GM08714 (cell line): ENCODE measurements around the gene MCF2L2.
"Not testable (repeated sequence)": the region's sequence is repeated elsewhere in the genome, so short reads cannot be mapped to it uniquely, and the experiment has no call there.

Source experiments
- H3K4me3 ChIP-seq: fragments of 200-500 bp; sonication (Bioruptor generic); 2 replicates; pipeline ENCODE4 v1.5.1; 2014; ENCODE audit warnings: mild to moderate bottlenecking, low read length, inconsistent platforms
- ZNF274 ChIP-seq: IDR thresholded peaks from 2 replicates; pipeline ENCODE4 v1.6.1; 2012; ENCODE audit warnings: mild to moderate bottlenecking, low read depth, low read length

The MCF2L2 gene

GRCh38 chr3:183180110-183180783, 248.2 kb downstream of the MCF2L2 start:
- no peak for TF ChIP-seq ZNF274
- no peak overlapping the region for H3K4me3 ChIP-seq

DNA sequence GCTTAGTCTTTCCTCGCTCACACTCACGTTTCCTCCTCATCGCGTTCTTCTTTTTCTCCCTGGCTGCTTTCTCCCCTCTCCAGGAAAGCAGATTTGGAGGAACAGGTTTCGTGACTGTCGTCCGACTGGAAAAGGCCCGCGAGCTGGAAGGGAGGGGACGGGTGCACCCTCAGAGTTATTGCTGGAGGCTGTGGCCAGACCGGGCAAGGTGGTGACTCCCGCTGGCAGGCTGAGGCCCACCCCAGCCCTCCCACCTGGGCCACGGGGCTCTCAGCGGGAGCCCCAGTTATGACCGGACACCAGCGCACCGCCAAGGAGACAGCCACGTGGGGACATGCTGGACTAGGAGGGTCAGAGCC, 248.9 kb downstream of the MCF2L2 start:
- not testable (repeated sequence) for H3K4me3 ChIP-seq

DNA sequence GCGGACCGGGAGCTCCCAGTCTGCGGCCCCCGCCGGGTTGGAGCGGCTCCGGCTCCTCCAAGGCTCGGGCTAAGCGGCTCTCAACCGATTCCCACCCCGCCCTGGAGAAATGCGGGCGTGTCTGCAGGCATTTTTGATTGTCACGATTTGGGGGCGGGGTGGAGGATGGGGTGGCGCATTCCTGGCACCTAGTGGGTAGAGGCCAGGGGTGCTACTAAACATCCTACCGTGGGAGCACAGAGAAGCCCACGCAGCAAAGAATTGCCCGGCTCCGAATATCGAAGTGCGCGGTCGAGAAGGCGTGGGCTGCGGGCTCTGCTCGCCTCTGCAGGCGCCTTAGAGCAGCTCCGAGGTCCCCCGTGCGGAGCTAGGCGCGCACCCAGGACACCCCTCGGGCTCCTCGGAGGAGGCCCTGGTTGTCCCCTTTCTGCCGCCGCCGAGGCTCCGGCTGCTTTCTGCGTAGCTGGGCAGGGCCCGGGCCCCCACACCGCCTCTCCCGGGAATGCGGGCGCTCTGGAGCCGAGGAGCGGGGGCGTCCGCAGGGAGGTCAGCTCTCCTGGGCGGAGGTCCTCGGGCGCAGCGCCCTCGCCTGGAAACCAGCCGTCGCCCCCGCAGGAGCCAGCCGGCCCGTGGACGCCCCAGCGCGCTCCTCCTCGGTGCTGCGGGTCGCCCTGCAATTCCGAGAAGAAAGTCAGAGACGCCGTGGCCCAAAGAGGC, 249.4 kb downstream of the MCF2L2 start:
- peak overlapping the region; percentile 40; the same call in 1 of the 2 replicates for H3K4me3 ChIP-seq
- no peak for TF ChIP-seq ZNF274

- TF ChIP-seq ZNF274: no peak
- H3K4me3 ChIP-seq: peak overlapping the region; percentile 40; the same call in 1 of the 2 replicates
Observed at GRCh38 chr3:183178512-183178832, 249.9 kb downstream of the MCF2L2 start.

DNA sequence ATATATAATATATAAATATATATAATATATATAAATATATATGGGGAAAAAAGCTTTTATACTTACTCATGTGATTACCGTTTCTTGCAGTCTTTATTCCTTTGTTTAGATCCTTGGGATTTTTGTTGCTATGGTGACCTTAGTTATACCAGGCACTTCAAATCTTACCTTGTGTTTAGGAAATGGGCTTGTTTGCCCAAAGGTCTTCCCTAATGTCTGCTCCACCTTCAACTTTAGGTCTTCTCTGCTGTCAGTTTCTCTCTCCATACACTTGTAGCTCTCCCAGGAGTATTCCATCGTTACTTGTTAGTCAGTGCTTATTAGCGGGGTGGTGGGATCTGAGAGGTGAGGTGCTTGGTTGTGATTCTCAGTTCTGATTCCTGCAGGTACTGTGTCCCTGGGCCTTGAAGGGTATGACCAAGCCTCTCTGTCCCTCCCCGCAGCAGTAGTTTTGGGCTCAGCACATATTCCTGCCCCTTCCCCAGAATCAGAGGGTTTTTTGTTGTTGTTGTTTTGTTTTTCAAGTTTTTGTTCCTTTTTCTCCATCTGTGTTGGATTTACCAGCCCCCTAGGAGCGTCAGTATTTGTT, 256.3 kb downstream of the MCF2L2 start:
- TF ChIP-seq ZNF274: no peak
- no peak overlapping the region for H3K4me3 ChIP-seq

DNA sequence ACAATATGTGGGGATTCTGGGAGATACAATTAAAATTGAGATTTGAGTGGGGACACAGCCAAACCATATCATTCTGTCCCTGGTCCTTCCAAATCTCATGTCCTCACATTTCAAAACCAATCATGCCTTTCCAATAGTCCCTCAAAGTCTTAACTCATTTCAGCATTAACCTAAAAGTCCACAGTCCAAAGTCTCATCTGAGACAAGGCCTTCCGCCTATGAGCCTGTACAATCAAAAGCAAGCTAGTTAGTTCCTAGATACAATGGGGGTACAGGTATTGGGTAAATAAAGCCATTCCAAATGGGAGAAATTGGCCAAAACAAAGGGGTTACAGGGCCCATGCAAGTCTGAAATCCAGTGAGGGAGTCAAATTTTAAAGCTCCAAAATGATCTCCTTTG, 260.4 kb downstream of the MCF2L2 start:
- not testable (repeated sequence) for H3K4me3 ChIP-seq

- TF ChIP-seq ZNF274: no peak
- H3K4me3 ChIP-seq: no peak overlapping the region
Observed at GRCh38 chr3:183163563-183163962, 264.9 kb downstream of the MCF2L2 start.

- TF ChIP-seq ZNF274: no peak
- H3K4me3 ChIP-seq: peak overlapping the region; percentile 78
Observed at GRCh38 chr3:183161552-183162336, 266.7 kb downstream of the MCF2L2 start.

DNA sequence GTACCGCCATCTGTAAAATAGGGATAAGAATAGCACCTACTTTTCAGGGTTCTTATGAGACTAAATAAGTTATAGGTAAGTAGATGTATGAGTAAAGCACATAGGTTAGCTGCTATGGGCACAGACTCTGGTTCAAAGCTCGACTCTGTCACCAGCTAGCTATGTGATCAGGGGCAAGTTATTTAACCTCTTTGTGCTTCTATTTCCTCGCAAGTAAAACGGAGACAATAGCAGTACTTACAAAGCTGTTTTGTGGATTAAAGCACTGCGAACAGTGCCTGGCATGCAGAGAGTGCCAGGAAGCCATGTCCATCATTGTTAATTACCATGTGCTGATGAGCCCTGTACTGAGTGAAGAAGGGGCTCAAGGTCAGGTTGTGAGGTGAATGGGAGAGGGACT, 267.8 kb downstream of the MCF2L2 start:
- TF ChIP-seq ZNF274: no peak
- H3K4me3 ChIP-seq: no peak overlapping the region

DNA sequence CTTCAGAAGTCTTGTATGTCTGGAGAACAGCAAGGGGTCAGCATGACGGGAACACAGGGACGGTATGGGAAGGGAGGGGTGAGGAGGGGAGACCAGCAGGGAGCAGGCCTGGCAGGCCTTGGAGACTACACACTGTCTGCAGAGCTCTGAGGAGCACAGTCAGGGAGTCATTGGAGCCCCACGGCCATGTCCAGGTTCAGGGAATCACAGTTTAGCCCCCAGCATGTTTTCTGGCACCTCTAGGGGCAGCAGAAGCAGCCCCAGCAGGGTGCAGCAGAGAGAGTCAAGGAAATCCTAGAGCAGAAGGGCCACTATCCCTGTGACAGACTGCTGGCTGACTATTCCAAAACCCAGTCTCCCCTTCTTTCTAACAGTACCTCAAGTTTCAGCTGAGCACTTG, 269.1 kb downstream of the MCF2L2 start:
- no peak for TF ChIP-seq ZNF274
- H3K4me3 ChIP-seq: no peak overlapping the region

DNA sequence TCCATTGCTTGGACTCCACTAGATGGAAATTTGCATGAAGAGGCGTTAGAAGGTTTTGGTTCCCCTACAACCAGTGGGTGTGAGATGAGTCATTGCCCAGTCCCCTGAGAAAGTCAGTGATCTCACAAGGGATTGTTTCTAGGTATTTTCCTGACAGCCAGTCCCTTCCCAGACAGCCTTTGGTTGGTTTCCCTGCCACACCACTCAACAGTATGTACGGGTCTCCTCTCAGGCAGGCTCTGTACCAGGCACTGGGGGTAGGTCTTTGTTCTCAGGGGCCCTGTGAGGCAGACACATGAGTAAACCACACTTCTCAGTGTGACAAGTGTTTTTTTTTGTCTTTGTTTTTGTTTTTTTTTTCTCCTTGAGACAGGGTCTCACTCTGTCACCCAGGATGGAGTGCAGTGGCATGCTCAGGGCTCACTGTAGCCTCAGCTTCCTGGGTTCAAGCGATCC, 269.8 kb downstream of the MCF2L2 start:
- H3K4me3 ChIP-seq: no peak overlapping the region
- no peak for TF ChIP-seq ZNF274

GRCh38 chr3:183158113-183158512, 270.3 kb downstream of the MCF2L2 start:
- H3K4me3 ChIP-seq: no peak overlapping the region
- no peak for TF ChIP-seq ZNF274

GRCh38 chr3:183156266-183156665, 272.2 kb downstream of the MCF2L2 start:
- H3K4me3 ChIP-seq: no peak overlapping the region

DNA sequence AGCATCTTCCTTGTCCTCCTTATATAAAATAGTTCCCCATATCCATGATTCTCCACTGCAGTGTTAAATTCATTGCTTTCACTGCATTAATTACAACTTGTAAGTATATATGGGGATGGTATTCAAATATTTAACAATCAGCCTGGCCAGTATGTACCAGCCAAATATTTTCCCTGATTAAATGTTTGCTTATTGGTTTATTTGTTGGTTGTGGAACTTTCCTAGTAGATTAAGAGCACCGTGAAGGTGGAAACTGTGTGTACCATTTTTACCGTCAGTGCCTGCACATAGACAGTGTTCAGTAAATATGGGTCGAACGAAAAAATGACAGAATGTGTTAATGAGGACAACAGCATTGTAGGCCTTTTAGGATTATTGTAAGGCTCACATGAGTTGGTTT, 272.9 kb downstream of the MCF2L2 start:
- H3K4me3 ChIP-seq: no peak overlapping the region
- TF ChIP-seq ZNF274: no peak

More at GRCh38 chr3:183156266-183156665, 272.2 kb downstream of the MCF2L2 start:
- no peak for TF ChIP-seq ZNF274

DNA sequence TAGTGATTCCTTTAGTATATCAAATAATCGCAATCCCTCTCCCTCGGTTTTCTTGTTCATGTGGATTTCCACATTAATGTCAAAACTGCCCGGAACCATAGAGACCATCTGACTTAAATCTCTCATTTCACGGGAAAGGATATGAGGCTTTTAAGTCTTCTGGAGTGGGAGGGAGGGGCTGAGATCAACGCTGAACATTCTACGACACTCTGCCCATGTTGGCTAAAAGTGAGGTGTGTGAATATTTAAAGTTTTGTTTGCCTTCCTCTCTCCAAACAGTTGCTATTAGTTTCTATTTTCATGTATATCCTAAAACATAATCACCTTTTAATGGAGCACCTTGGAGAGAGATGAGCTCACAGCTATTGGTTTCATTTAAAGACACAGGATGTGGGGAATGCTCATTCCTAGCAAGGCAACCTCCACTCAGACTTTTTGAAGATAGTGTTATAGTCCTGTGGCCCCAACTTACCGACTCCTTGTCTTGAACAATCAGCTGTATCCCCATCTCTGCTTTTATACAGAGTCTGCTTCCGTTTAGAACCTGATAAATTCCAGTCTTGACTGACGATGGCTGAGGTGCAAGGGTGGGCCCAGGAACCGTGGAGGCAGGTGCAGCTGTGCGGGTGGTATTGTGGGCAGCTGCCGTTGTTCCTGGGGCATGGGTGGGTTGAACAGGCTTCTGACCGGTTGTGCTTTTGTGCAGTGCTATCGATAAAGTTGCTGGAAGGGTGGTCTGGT, 275.0 kb downstream of the MCF2L2 start:
- no peak overlapping the region for H3K4me3 ChIP-seq
- no peak for TF ChIP-seq ZNF274
